Stimulated activated CD8-positive, alpha-beta memory T cell treated with anti-CD3 and anti-CD28 coated beads, Interleukin-15, amount 100 ng/mL, for 48 hours (primary cell): ENCODE data around the gene ZNF74.
A peak's percentile ranks its signal among the peaks of the same experiment; 100 is the strongest.

ENCODE experiments used
- DNase-seq, 2 donors: peaks; one replicate each; pipeline ENCODE4 v3.0.0-alpha.2; 2020; ENCODE audit warnings: low read depth in 2 of 2

The ZNF74 gene

GRCh38 chr22:20420157-20420842 lies 26.3 kb downstream of the ZNF74 start:
- no peak for DNase-seq

- DNase-seq: no peak
Measured at GRCh38 chr22:20421507-20421874, 27.5 kb downstream of the ZNF74 start.

GRCh38 chr22:20422271-20423007 lies 28.5 kb downstream of the ZNF74 start:
- DNase-seq: no peak

- no peak for DNase-seq
Measured at GRCh38 chr22:20423008-20423905, 29.3 kb downstream of the ZNF74 start.

GRCh38 chr22:20423906-20424551 lies 30.1 kb downstream of the ZNF74 start:
- DNase-seq: no peak

GRCh38 chr22:20424568-20424931 lies 30.6 kb downstream of the ZNF74 start:
- DNase-seq: no peak

GRCh38 chr22:20424932-20425565 lies 31.1 kb downstream of the ZNF74 start:
- no peak for DNase-seq

- DNase-seq: no peak
Measured at GRCh38 chr22:20425566-20426258, 31.8 kb downstream of the ZNF74 start.

- no peak for DNase-seq
Measured at GRCh38 chr22:20426259-20426615, 32.3 kb downstream of the ZNF74 start.

- no peak for DNase-seq
Measured at GRCh38 chr22:20427104-20427944, 33.4 kb downstream of the ZNF74 start.

- no peak for DNase-seq
Measured at GRCh38 chr22:20427945-20428417, 34.0 kb downstream of the ZNF74 start.

GRCh38 chr22:20428496-20429253 lies 34.7 kb downstream of the ZNF74 start:
- no peak for DNase-seq

GRCh38 chr22:20429254-20430100 lies 35.5 kb downstream of the ZNF74 start:
- DNase-seq: peak; percentile 55 to 67

GRCh38 chr22:20430101-20430719 lies 36.3 kb downstream of the ZNF74 start:
- DNase-seq: no peak

- peak in 1 of 2 donors; percentile 46 for DNase-seq
Measured at GRCh38 chr22:20430720-20431510, 37.0 kb downstream of the ZNF74 start.

- no peak for DNase-seq
Measured at GRCh38 chr22:20431511-20432192, 37.7 kb downstream of the ZNF74 start.
